IMR-90 (cell line): ENCODE data around the gene GRK5. TPM values are rescaled to one million over a fixed set of nuclear protein-coding genes. Genes with fewer than 3 reads are reported as not detected.

ENCODE experiments used
- ATAC-seq: fragments of 200-7000 bp; cut with Tn5 transposase; 2 replicates; pipeline ENCODE4 v1.9.1; 2020; ENCODE audit warnings: low read depth, mild to moderate bottlenecking, moderate library complexity
- BruUV-seq: library from RNA; stranded (reverse); fragments of 400-500 nt; replicated peaks from 2 replicates; lab custom pipeline; 2021; lab: Mats Ljungman, UMichigan
- CTCF ChIA-PET: fragments of 300-600 bp; formaldehyde crosslinking; extraction: SDS; loops from one replicate; lab custom pipeline; 2021; ENCODE audit warnings: antibody characterized with exemption; lab: Yijun Ruan, JAX
- POLR2A ChIA-PET: fragments of 300-600 bp; sonication (Branson Sonifier 250); formaldehyde crosslinking; loops from one replicate; lab custom pipeline; 2022; ENCODE audit warnings: antibody characterized with exemption; ENCODE audit not compliant: unreplicated experiment; lab: Charles Lee
- DNase-seq: peaks from one replicate; pipeline ENCODE4 v3.0.0; 2013
- H2AFZ ChIP-seq: replicated peaks from 2 replicates; pipeline ENCODE3; 2013; ENCODE audit warnings: low read length, mild to moderate bottlenecking; ENCODE audit not compliant: poor library complexity
- H2AK5ac ChIP-seq: 2 replicates; pipeline ENCODE4 v1.6.1; 2013; ENCODE audit warnings: low read depth, low read length, inconsistent platforms
- H2AK9ac ChIP-seq: replicated peaks from 2 replicates; pipeline ENCODE3; 2013; ENCODE audit warnings: mild to moderate bottlenecking, low read depth, low read length, moderate library complexity; ENCODE audit not compliant: poor library complexity
- H2BK120ac ChIP-seq: 2 replicates; pipeline ENCODE4 v1.6.1; 2013; ENCODE audit warnings: low read depth, low read length, inconsistent platforms
- H2BK15ac ChIP-seq: 3 replicates; pipeline ENCODE4 v1.6.1; 2013; ENCODE audit warnings: low read depth, low read length, inconsistent platforms
- H2BK20ac ChIP-seq: 2 replicates; pipeline ENCODE4 v1.6.1; 2013; ENCODE audit warnings: low read depth, mild to moderate bottlenecking, inconsistent platforms, low read length, moderate library complexity
- H2BK5ac ChIP-seq: 2 replicates; pipeline ENCODE4 v1.6.1; 2013; ENCODE audit warnings: mild to moderate bottlenecking, low read depth, low read length, inconsistent platforms; ENCODE audit not compliant: poor library complexity, severe bottlenecking
- H3K14ac ChIP-seq: replicated peaks from 2 replicates; pipeline ENCODE4 v1.6.1; 2013; ENCODE audit warnings: low read depth, low read length, inconsistent platforms
- H3K18ac ChIP-seq: 2 replicates; pipeline ENCODE4 v1.6.1; 2013; ENCODE audit warnings: low read depth, low read length, control low read depth
- H3K23ac ChIP-seq: 2 replicates; pipeline ENCODE4 v1.6.1; 2013; ENCODE audit warnings: low read depth, low read length, inconsistent platforms
- H3K27ac ChIP-seq: 2 replicates; pipeline ENCODE4 v1.5.1; 2013; ENCODE audit warnings: mild to moderate bottlenecking, control low read depth, low read length; ENCODE audit not compliant: insufficient read depth
- H3K27me3 ChIP-seq: 2 replicates; pipeline ENCODE4 v1.6.1; 2013; ENCODE audit warnings: low read length; ENCODE audit not compliant: control insufficient read depth, insufficient read depth
- H3K36me3 ChIP-seq: 2 replicates; pipeline ENCODE4 v1.6.1; 2013; ENCODE audit warnings: low read length, mixed read lengths; ENCODE audit not compliant: control insufficient read depth, insufficient read depth
- H3K4ac ChIP-seq: 2 replicates; pipeline ENCODE4 v1.6.1; 2013; ENCODE audit warnings: low read depth, low read length, inconsistent platforms
- H3K4me1 ChIP-seq: 2 replicates; pipeline ENCODE4 v1.6.1; 2013; ENCODE audit warnings: low read length, mixed read lengths; ENCODE audit not compliant: control insufficient read depth, insufficient read depth
- H3K4me2 ChIP-seq: 2 replicates; pipeline ENCODE4 v1.6.1; 2013; ENCODE audit warnings: low read depth, mild to moderate bottlenecking, control low read depth, low read length, moderate library complexity
- H3K4me3 ChIP-seq: 2 replicates; pipeline ENCODE4 v1.5.1; 2013; ENCODE audit warnings: low read depth, mild to moderate bottlenecking, control low read depth, low read length, moderate library complexity; ENCODE audit not compliant: insufficient read depth
- H3K56ac ChIP-seq: 2 replicates; pipeline ENCODE4 v1.6.1; 2013; ENCODE audit warnings: low read length, inconsistent platforms; ENCODE audit not compliant: insufficient read depth; ENCODE audit errors: extremely low read depth
- H3K79me1 ChIP-seq, 2 experiments: 2 replicates each; pipeline ENCODE4 v1.6.1; 2013; ENCODE audit warnings: low read length in 2 of 2, inconsistent platforms in 1 of 2, low read depth in 1 of 2
- H3K9ac ChIP-seq: 2 replicates; pipeline ENCODE4 v1.6.1; 2013; ENCODE audit warnings: low read depth, low read length, control low read depth
- H3K9me1 ChIP-seq: 2 replicates; pipeline ENCODE4 v1.6.1; 2013; ENCODE audit warnings: low read length, inconsistent platforms; ENCODE audit not compliant: insufficient read depth
- H3K9me3 ChIP-seq: 2 replicates; pipeline ENCODE4 v1.6.1; 2013; ENCODE audit warnings: low read length; ENCODE audit not compliant: control insufficient read depth, insufficient read depth
- H4K20me1 ChIP-seq: 2 replicates; pipeline ENCODE4 v1.6.1; 2013; ENCODE audit warnings: low read length, inconsistent platforms; ENCODE audit not compliant: insufficient read depth
- H4K5ac ChIP-seq: 2 replicates; pipeline ENCODE4 v1.6.1; 2013; ENCODE audit warnings: mild to moderate bottlenecking, low read depth, low read length, control low read depth
- H4K8ac ChIP-seq, 2 experiments: 2 replicates each; pipeline ENCODE4 v1.6.1; 2013; ENCODE audit warnings: low read depth in 2 of 2, low read length in 2 of 2, control low read depth in 1 of 2, inconsistent platforms in 1 of 2
- H4K91ac ChIP-seq: 2 replicates; pipeline ENCODE4 v1.6.1; 2013; ENCODE audit warnings: low read depth, low read length, inconsistent platforms; ENCODE audit not compliant: insufficient read depth
- CEBPB ChIP-seq: IDR thresholded peaks from 2 replicates; pipeline ENCODE4 v1.6.1; 2012; ENCODE audit warnings: low read depth, low read length, improper control_type of control experiment
- NFE2L2 ChIP-seq: fragments of 150-350 bp; IDR thresholded peaks from 2 replicates; pipeline ENCODE4 v1.6.1; 2016; ENCODE audit warnings: low read depth, mild to moderate bottlenecking, low read length
- WGBS, 2 experiments: methylation state at CpG; one replicate each; pipeline versions ENCODE4 v1.1.5 to v1.1.7; 2013; ENCODE audit warnings: missing lambda C conversion rate in 2 of 2; ENCODE audit not compliant: insufficient read length in 1 of 2; ENCODE audit errors: extremely low coverage in 2 of 2; 5-methylcytosine and 5-hydroxymethylcytosine counted together
- dilution Hi-C: fragments of 300-500 bp; cut with HindIII; formaldehyde crosslinking; loops from one replicate; pipeline ENCODE4 v1.14.3; 2018; ENCODE audit warnings: low sequenced_read_pairs; ENCODE audit not compliant: unreplicated experiment
- in situ Hi-C: fragments of 300-500 bp; cut with MboI; formaldehyde crosslinking; loops from 3 replicates; pipeline ENCODE4 v1.14.3; 2019; ENCODE audit warnings: low sequenced_read_pairs, inconsistent platforms, mixed read lengths
- intact Hi-C: fragments of 100-400 bp; cut with micrococcal nuclease; formaldehyde crosslinking; loops from 2 replicates; pipeline ENCODE4 v1.10.0; 2022
- polyA plus RNA-seq, 3 experiments: library from polyadenylated mRNA; depleted of rRNA; stranded (reverse); fragments of >200 nt; gene quantifications; 2 replicates each; pipeline ENCODE4 v1.2.3, GENCODE V29; 2012; ENCODE audit warnings: low replicate concordance in 1 of 3
- total RNA-seq: library from RNA; depleted of rRNA; stranded (reverse); fragments of >200 nt; gene quantifications from 2 replicates; pipeline ENCODE4 v1.2.3, GENCODE V29; 2012

GRK5 gene
- total and polyA plus RNA-seq, 2 of the 4 experiments (the other 2 are of a cell fraction), result 12.9 to 16.3 TPM

- Histone ChIP-seq H3K23ac (no peak overlapping the region), H4K20me1 (peaks cover 62% of the 10 kb centered on the region), H3K4me1 (peaks cover 38% of the 10 kb centered on the region), H3K4ac (peak overlapping the region; percentile 71), H3K9me3 (no peaks in the 10 kb centered on the region), H3K4me3 (no peak overlapping the region), H3K14ac (peak overlapping the region; percentile 77; the same call in 1 of the 2 replicates), H2AK9ac (no peak overlapping the region), H3K79me1 (peaks cover 45 to 89% of the 10 kb centered on the region in 2 experiments), H2AFZ (no peak overlapping the region), H3K9me1 (peaks cover 41% of the 10 kb centered on the region), H4K5ac (no peak overlapping the region; the same call in 1 of the 2 replicates), H4K8ac (peak overlapping the region in 1 of 2 experiments; percentile 4; a peak in 2 of 4 replicates), H3K9ac (no peak overlapping the region; the same call in 1 of the 2 replicates), H2BK20ac (peak overlapping the region; percentile 71; the same call in 1 of the 2 replicates), H3K56ac (no peak overlapping the region), H3K27ac (peak overlapping the region; percentile 51; the same call in 1 of the 2 replicates), H4K91ac (peak overlapping the region; percentile 48), H3K18ac (peak overlapping the region; percentile 26; the same call in 1 of the 2 replicates), H2BK15ac (peak overlapping the region; percentile 6; the same call in 1 of the 3 replicates), H2BK120ac (peak overlapping the region; percentile 54), H3K4me2 (peak overlapping the region; percentile 40), H2AK5ac (peak overlapping the region; percentile 72; the same call in 1 of the 2 replicates), H3K27me3 (no peaks in the 10 kb centered on the region), H2BK5ac (no peak overlapping the region), H3K36me3 (peaks cover 13% of the 10 kb centered on the region; the same call in 1 of the 2 replicates)
- no TSS peak for BruUV-seq
- WGBS, 2 experiments, result 30% methylated on average over 2 of the region's 4 CpGs; no CpG with 5 or more reads in 1 of the 2 experiments
- intact Hi-C loops (no loop called here), dilution Hi-C loops (no loop called here), in situ Hi-C loops (no loop called here)
- TF ChIP-seq NFE2L2 (no peak), CEBPB (peak; percentile 51)
- ATAC-seq (peak; percentile 52), DNase-seq (peak; percentile 69)
- POLR2A ChIA-PET, result interaction anchor here (0.6 to 0.8 kb wide), 2 partner anchors 8 kb away, joined by 4 to 33 read pairs; no protein-coding TSS in a partner anchor
- CTCF ChIA-PET, result interaction anchor here (1.0 to 1.3 kb wide), 3 partner anchors 9 to 370 kb away, joined by 3 to 6 read pairs (median 4); no protein-coding TSS in a partner anchor
Observed at GRCh38 chr10:119217991-119218490, 10.7 kb downstream of the GRK5 start.
